SU-DHL-6 (cell line): ENCODE results near the gene CNOT1.

Experiments used
- H2AFZ ChIP-seq: fragments of 200-600 bp; sonication (generic); 2 replicates; pipeline ENCODE4 v1.6.1; 2014; ENCODE audit warnings: low read depth, mild to moderate bottlenecking, moderate library complexity, mixed read lengths, antibody characterized with exemption, low read length; ENCODE audit not compliant: severe bottlenecking
- H3F3A ChIP-seq: fragments of 200-600 bp; shearing (Covaris generic); 2 replicates; pipeline ENCODE4 v1.6.0; 2016; ENCODE audit warnings: antibody characterized with exemption, mild to moderate bottlenecking; ENCODE audit not compliant: insufficient read depth
- H3K27ac ChIP-seq: fragments of 200-600 bp; sonication (generic); 2 replicates; pipeline ENCODE4 v1.5.1; 2016; ENCODE audit warnings: low read depth, mild to moderate bottlenecking, low read length, moderate library complexity, mixed read lengths
- H3K27me3 ChIP-seq: fragments of 200-600 bp; sonication (generic), shearing (Covaris generic); 2 replicates; pipeline ENCODE4 v1.6.0; 2014; ENCODE audit warnings: mild to moderate bottlenecking, low read length
- H3K36me3 ChIP-seq: fragments of 200-600 bp; sonication (generic); 2 replicates; pipeline ENCODE4 v1.6.1; 2014; ENCODE audit warnings: mild to moderate bottlenecking, low read length, mixed read lengths
- H3K4me2 ChIP-seq: fragments of 300-600, 200-600 bp; shearing (Covaris generic), sonication (generic); 2 replicates; pipeline ENCODE4 v1.6.0; 2014; ENCODE audit warnings: low read length, low read depth, mild to moderate bottlenecking; ENCODE audit not compliant: poor library complexity, severe bottlenecking
- H3K4me3 ChIP-seq: fragments of 200-600 bp; sonication (generic); 2 replicates; pipeline ENCODE4 v1.5.1; 2014; ENCODE audit warnings: antibody characterized with exemption, low read length, mild to moderate bottlenecking, mixed read lengths; ENCODE audit not compliant: insufficient read depth, poor library complexity, severe bottlenecking
- H3K79me2 ChIP-seq: fragments of 200-600 bp; sonication (generic); 2 replicates; pipeline ENCODE4 v1.6.1; 2014; ENCODE audit warnings: mild to moderate bottlenecking, low read length, moderate library complexity; ENCODE audit not compliant: insufficient read depth
- H3K9ac ChIP-seq: fragments of 200-600 bp; sonication (generic); 2 replicates; pipeline ENCODE4 v1.7.0; 2014; ENCODE audit warnings: mild to moderate bottlenecking, low read length
- H3K9me2 ChIP-seq: fragments of 200-600 bp; sonication (generic); replicated peaks from 2 replicates; pipeline ENCODE4 v1.6.1; 2014; ENCODE audit warnings: low read length; ENCODE audit not compliant: insufficient read depth
- H3K9me3 ChIP-seq: fragments of 200-600 bp; sonication (generic); 2 replicates; pipeline ENCODE4 v1.6.1; 2014; ENCODE audit warnings: low read length, mixed read lengths; ENCODE audit not compliant: insufficient read depth
- H4K20me1 ChIP-seq: fragments of 200-600 bp; sonication (generic); 2 replicates; pipeline ENCODE4 v1.6.1; 2014; ENCODE audit warnings: low read depth, mild to moderate bottlenecking, antibody characterized with exemption, low read length, moderate library complexity, mixed read lengths
- EZH2phosphoT487 ChIP-seq: fragments of 200-600 bp; sonication (generic), shearing (Covaris generic); conservative IDR thresholded peaks from 2 replicates; pipeline ENCODE4 v1.6.1; 2018; ENCODE audit warnings: mild to moderate bottlenecking, antibody characterized with exemption, low read length, moderate library complexity, mixed read lengths
- TF ChIP-seq, protein P1 (sequence below): fragments of 200-600 bp; sonication (generic); IDR thresholded peaks from one replicate; pipeline ENCODE4 v1.5.1; 2017; ENCODE audit warnings: antibody characterized with exemption, mild to moderate bottlenecking, low read length, moderate library complexity; ENCODE audit not compliant: insufficient read depth, poor library complexity, severe bottlenecking

The CNOT1 gene

DNA sequence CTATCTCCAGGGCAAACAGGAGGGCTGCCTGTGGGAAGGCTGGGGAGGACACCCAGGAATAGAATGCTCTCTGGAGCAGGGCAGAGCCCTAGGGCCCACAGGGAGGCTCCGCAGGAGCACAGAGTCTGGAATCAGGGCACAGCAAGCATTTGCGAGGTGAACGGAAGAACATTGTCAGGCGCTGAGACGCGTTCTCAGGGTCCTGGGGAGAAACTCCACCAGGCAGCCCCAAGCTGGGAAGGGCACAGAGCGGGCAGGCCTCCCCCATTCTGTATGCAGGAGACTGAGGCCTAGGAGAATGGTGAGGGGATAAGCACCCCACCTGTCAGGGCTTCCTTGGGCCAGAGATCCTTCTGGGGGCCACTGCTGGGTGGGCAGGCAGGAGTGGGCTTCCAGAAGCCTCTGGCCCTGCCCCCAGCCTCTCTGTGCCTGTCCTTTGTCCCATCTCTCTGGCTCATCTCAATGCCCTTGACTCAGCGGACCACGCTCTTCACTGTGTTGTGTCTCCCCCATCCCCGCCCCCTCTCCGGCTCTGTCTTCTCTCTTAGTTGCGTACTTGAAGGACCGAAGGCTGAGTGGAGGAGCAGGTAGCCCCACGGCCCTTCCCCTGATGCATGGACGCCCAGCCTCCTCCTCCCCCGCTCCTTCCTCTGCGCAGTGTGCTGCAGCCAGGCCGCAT lies 119.4 kb downstream of the CNOT1 start:
- no peak overlapping the region for H3K27ac ChIP-seq
- peaks cover 5% of the 10 kb centered on the region; the same call in 1 of the 2 replicates for H3F3A ChIP-seq
- no peaks in the 10 kb centered on the region for H3K27me3 ChIP-seq

DNA sequence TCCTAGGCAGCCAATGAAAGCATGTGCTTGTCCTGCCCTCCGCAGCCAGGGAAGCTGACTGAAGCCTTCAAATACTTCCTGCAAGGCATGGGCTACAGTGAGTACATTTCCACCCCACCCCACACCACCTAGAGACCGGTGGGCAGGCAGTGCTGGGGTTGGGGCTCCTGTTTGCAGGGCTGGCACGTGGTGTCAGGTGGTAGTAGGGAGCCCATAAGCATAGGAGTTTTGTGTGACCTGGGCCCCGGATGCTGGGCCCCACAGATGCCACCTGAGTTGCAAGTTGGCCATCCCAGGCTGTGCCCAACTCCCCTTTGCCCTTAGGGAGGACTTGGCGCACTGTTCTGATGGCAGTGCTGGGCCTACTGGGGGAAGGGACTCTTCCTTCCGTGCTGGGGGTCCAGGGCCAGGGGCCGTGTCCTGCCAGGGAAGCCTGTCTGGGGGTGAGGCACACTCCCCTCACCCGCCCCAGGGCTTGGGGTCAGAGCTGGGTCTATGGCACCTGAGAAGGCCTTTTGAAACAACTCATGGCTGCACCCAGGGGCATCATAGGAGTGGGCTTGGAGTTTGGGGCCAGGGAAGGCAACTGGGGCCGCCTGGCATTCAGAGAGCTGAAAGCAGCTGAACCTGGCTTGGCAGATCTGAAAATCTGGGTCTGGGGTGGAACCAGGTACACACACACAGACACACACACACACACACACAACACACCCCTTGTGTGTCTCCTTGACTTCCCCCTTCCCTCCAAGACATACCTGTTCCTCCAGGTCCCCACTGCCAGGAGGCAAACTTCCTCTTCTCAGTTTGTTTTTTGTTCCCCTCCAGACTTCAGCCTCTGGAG lies 120.2 kb downstream of the CNOT1 start:
- Histone ChIP-seq H3K36me3 (no peaks in the 10 kb centered on the region), H3K9ac (no peak overlapping the region), H3F3A (peaks cover 5% of the 10 kb centered on the region; the same call in 1 of the 2 replicates), H3K4me2 (no peak overlapping the region), H3K4me3 (no peak overlapping the region), H3K27me3 (no peaks in the 10 kb centered on the region), H2AFZ (no peak overlapping the region), H4K20me1 (no peaks in the 10 kb centered on the region), H3K9me2 (no peaks in the 10 kb centered on the region), H3K79me2 (peaks cover 6% of the 10 kb centered on the region; the same call in 1 of the 2 replicates), H3K27ac (no peak overlapping the region), H3K9me3 (no peaks in the 10 kb centered on the region)
- no peak for TF ChIP-seq EZH2phosphoT487
- TF ChIP-seq, protein P1, sequence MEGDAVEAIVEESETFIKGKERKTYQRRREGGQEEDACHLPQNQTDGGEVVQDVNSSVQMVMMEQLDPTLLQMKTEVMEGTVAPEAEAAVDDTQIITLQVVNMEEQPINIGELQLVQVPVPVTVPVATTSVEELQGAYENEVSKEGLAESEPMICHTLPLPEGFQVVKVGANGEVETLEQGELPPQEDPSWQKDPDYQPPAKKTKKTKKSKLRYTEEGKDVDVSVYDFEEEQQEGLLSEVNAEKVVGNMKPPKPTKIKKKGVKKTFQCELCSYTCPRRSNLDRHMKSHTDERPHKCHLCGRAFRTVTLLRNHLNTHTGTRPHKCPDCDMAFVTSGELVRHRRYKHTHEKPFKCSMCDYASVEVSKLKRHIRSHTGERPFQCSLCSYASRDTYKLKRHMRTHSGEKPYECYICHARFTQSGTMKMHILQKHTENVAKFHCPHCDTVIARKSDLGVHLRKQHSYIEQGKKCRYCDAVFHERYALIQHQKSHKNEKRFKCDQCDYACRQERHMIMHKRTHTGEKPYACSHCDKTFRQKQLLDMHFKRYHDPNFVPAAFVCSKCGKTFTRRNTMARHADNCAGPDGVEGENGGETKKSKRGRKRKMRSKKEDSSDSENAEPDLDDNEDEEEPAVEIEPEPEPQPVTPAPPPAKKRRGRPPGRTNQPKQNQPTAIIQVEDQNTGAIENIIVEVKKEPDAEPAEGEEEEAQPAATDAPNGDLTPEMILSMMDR = no peak

More for the DNA sequence above, 119.4 kb downstream of the CNOT1 start:
- no peaks in the 10 kb centered on the region for H3K9me3 ChIP-seq
- H3K79me2 ChIP-seq = peaks cover 13% of the 10 kb centered on the region
- H3K4me3 ChIP-seq = no peak overlapping the region
- H4K20me1 ChIP-seq = no peaks in the 10 kb centered on the region
- no peak overlapping the region for H2AFZ ChIP-seq
- TF ChIP-seq EZH2phosphoT487 = no peak
- TF ChIP-seq, protein P1 = no peak
- H3K4me2 ChIP-seq = no peak overlapping the region
- no peaks in the 10 kb centered on the region for H3K9me2 ChIP-seq
- H3K36me3 ChIP-seq = no peaks in the 10 kb centered on the region
- no peak overlapping the region for H3K9ac ChIP-seq

DNA sequence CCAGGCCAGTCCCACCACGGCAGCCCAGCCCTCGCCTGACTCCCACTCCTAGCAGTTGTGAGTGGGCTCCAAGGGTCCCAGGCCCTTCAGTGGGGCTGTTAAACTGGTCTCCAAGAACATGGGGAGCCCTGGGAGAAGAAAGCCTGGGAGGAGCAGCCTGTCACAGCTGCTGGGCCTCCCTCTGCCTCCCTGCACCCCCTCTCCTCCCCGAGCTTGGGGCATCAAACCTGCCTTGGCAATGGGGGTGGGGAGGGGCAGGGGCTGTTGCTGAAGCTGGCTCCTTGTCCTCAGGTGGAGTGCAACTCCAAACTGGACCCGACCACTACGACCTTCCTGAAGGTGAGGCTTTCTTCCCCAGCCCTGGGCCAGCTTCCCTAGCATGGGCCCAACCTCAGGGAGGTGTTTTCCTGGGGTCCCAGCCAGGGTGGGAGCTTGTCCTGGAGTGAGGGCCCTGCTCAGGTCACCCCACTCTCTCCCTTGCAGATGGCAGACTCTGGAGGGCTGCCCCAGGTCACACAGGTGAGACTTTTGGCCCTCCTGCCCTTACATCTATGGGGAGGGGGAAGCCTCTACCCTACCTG lies 120.9 kb downstream of the CNOT1 start:
- no peaks in the 10 kb centered on the region for H3K9me2 ChIP-seq
- H3K79me2 ChIP-seq = no peaks in the 10 kb centered on the region; the same call in 1 of the 2 replicates
- H2AFZ ChIP-seq = no peak overlapping the region
- H3K27ac ChIP-seq = no peak overlapping the region
- no peak overlapping the region for H3K4me3 ChIP-seq
- TF ChIP-seq EZH2phosphoT487 = no peak
- TF ChIP-seq, protein P1 = no peak
- H3K4me2 ChIP-seq = no peak overlapping the region
- no peak overlapping the region for H3K9ac ChIP-seq
- no peaks in the 10 kb centered on the region for H3K27me3 ChIP-seq
- H3K9me3 ChIP-seq = no peaks in the 10 kb centered on the region
- H3F3A ChIP-seq = no peaks in the 10 kb centered on the region; the same call in 1 of the 2 replicates
- H4K20me1 ChIP-seq = no peaks in the 10 kb centered on the region
- no peaks in the 10 kb centered on the region for H3K36me3 ChIP-seq
